Vagina (tissue), 2 donors: Measurements from ENCODE around the gene ARHGDIB.

Experiments used
- POLR2AphosphoS5 ChIP-seq, 2 donors: sonication (generic); formaldehyde crosslinking; IDR thresholded peaks; one replicate each; pipeline ENCODE4 v1.9.0; 2017; ENCODE audit warnings: antibody characterized with exemption in 2 of 2, mild to moderate bottlenecking in 2 of 2, low read depth in 1 of 2; ENCODE audit not compliant: insufficient read depth in 1 of 2
- TF ChIP-seq, protein P1 (sequence below), 3 experiments: fragments of 450-650 bp in 2 of 3; fragments of 200-600 bp in 1 of 3; sonication (generic) in 1 of 3; IDR thresholded peaks; one replicate each; pipeline ENCODE4 v1.5.1; 2017 to 2019; ENCODE audit warnings: antibody characterized with exemption in 3 of 3, mild to moderate bottlenecking in 2 of 3, moderate library complexity in 2 of 3

DNA sequence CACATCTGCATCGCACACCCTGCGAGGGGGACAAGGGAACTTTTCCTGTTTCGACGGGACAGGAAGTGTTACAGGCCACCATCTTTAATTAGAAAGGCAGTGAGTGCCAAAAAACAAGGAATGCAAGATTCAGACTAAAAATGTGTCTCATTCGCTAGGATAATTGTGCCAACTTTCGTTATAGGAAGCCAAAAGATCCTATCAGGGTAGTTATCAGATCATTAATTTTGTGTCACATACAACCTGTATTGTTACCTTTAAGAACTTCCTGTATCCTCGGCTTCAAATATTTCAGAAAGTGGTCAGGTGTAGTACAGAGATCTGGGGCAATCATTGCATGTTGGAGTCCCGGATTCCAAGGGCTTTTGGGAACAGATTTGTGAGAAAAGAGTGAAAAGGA is 56.5 kb downstream of the ARHGDIB start:
- TF ChIP-seq, protein P1, sequence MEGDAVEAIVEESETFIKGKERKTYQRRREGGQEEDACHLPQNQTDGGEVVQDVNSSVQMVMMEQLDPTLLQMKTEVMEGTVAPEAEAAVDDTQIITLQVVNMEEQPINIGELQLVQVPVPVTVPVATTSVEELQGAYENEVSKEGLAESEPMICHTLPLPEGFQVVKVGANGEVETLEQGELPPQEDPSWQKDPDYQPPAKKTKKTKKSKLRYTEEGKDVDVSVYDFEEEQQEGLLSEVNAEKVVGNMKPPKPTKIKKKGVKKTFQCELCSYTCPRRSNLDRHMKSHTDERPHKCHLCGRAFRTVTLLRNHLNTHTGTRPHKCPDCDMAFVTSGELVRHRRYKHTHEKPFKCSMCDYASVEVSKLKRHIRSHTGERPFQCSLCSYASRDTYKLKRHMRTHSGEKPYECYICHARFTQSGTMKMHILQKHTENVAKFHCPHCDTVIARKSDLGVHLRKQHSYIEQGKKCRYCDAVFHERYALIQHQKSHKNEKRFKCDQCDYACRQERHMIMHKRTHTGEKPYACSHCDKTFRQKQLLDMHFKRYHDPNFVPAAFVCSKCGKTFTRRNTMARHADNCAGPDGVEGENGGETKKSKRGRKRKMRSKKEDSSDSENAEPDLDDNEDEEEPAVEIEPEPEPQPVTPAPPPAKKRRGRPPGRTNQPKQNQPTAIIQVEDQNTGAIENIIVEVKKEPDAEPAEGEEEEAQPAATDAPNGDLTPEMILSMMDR (IDR thresholded peaks at IDR 0.05) = no peak
- TF ChIP-seq POLR2AphosphoS5 (IDR thresholded peaks at IDR 0.05; ENCODE audit: insufficient read depth in 1 of 2, low read depth in 1 of 2) = no peak
